ENCODE data around the gene ALDH3A2.

ALDH3A2 gene

GRCh38 chr17:19714542-19715411 lies 66.2 kb downstream of the ALDH3A2 start:
- no peak for DNase-seq (ENCODE audit: low read depth in 2 of 2)

GRCh38 chr17:19716108-19717030 lies 67.8 kb downstream of the ALDH3A2 start, which contains the start of gene SLC47A2:
TSS of gene SLC47A2 (minus strand) at chr17:19716584. CDS start at chr17:19716555, 29 bp downstream.
- no peak for DNase-seq (ENCODE audit: low read depth in 2 of 2)

- DNase-seq (ENCODE audit: low read depth in 2 of 2): no peak
Measured at GRCh38 chr17:19717031-19717360, 68.4 kb downstream of the ALDH3A2 start.

GRCh38 chr17:19717411-19717908 lies 68.9 kb downstream of the ALDH3A2 start:
- DNase-seq (ENCODE audit: low read depth in 2 of 2): no peak

- DNase-seq (ENCODE audit: low read depth in 2 of 2): no peak
Measured at GRCh38 chr17:19718041-19718612, 69.6 kb downstream of the ALDH3A2 start.

- DNase-seq (ENCODE audit: low read depth in 2 of 2): no peak
Measured at GRCh38 chr17:19718613-19719354, 70.2 kb downstream of the ALDH3A2 start.

GRCh38 chr17:19719355-19720209 lies 71.0 kb downstream of the ALDH3A2 start:
- no peak for DNase-seq (ENCODE audit: low read depth in 2 of 2)

- DNase-seq (ENCODE audit: low read depth in 2 of 2): no peak
Measured at GRCh38 chr17:19720210-19720475, 71.6 kb downstream of the ALDH3A2 start.

- no peak for DNase-seq (ENCODE audit: low read depth in 2 of 2)
Measured at GRCh38 chr17:19720631-19721426, 72.3 kb downstream of the ALDH3A2 start.

- no peak for DNase-seq (ENCODE audit: low read depth in 2 of 2)
Measured at GRCh38 chr17:19723964-19724363, 75.4 kb downstream of the ALDH3A2 start.

- DNase-seq (ENCODE audit: low read depth in 2 of 2): peak in 1 of 2 donors; percentile 4
Measured at GRCh38 chr17:19724501-19725420, 76.2 kb downstream of the ALDH3A2 start.

GRCh38 chr17:19725486-19725885 lies 76.9 kb downstream of the ALDH3A2 start:
- no peak for DNase-seq (ENCODE audit: low read depth in 2 of 2)

GRCh38 chr17:19726631-19727376 lies 78.3 kb downstream of the ALDH3A2 start:
- DNase-seq (ENCODE audit: low read depth in 2 of 2): no peak

Measured in stimulated activated CD8-positive, alpha-beta memory T cell treated with anti-CD3 and anti-CD28 coated beads, Interleukin-7, amount 100 ng/mL, for 1 hour (primary cell).